ENCODE measurements around the gene WDR27.

DNA sequence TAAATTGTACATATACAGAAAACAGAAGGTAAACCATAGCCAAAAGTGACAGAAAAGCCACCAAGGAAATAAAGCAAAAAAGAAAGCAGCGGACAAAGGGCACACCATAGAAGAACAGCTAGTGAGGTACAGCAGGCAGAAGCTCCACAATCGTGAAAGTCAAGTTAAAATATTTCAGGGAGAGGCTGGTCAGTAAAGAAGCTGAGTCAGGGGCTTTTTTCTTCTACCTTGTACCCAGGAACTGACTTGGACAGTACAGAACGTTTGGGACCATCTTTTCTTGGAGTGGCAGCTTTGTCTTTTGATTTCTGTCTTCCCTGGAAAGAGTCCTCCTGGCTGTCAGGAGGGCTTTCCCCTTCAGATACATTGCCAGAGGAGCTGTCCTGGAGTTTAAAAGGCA is 8.2 kb upstream of the WDR27 start:
- TF ChIP-seq EP300 (IDR thresholded peaks at IDR 0.05; ENCODE audit: borderline replicate concordance in 1 of 2, control insufficient read depth in 1 of 2, low read depth in 2 of 2, low read length in 2 of 2): no peak
- TF ChIP-seq, protein P1, sequence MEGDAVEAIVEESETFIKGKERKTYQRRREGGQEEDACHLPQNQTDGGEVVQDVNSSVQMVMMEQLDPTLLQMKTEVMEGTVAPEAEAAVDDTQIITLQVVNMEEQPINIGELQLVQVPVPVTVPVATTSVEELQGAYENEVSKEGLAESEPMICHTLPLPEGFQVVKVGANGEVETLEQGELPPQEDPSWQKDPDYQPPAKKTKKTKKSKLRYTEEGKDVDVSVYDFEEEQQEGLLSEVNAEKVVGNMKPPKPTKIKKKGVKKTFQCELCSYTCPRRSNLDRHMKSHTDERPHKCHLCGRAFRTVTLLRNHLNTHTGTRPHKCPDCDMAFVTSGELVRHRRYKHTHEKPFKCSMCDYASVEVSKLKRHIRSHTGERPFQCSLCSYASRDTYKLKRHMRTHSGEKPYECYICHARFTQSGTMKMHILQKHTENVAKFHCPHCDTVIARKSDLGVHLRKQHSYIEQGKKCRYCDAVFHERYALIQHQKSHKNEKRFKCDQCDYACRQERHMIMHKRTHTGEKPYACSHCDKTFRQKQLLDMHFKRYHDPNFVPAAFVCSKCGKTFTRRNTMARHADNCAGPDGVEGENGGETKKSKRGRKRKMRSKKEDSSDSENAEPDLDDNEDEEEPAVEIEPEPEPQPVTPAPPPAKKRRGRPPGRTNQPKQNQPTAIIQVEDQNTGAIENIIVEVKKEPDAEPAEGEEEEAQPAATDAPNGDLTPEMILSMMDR (IDR thresholded peaks at IDR 0.05 in 2 of 3, conservative IDR thresholded peaks at IDR 0.05 in 1 of 3; ENCODE audit: control insufficient read depth in 2 of 3, extremely low read depth in 1 of 3, insufficient read depth in 1 of 3, low read depth in 3 of 3, low read length in 3 of 3): no peak
- TF ChIP-seq RFX5 (IDR thresholded peaks at IDR 0.05; ENCODE audit: low read depth, low read length): no peak
- TF ChIP-seq POLR2A (IDR thresholded peaks at IDR 0.05; ENCODE audit: low read depth, low read length): no peak
